Measurements from ENCODE around the gene TRIOBP. TPM values are rescaled to one million over a fixed set of nuclear protein-coding genes. Genes with fewer than 3 reads are reported as not detected.

TRIOBP gene
- total RNA-seq, 2 experiments from 2014 or later, result 42.0 to 55.2 TPM

GRCh38 chr22:37659066-37659896, 37.6 kb upstream of the TRIOBP start:
- CTCF ChIA-PET, result interaction anchor here (1.1 to 41.1 kb wide), 7 partner anchors 12 to 204 kb away, joined by 3 to 1064 read pairs (median 17); partner anchors contain the start of genes GGA1, LGALS1, NOL12 and SH3BP1
- Mint-ChIP-seq H3K4me3 (peak overlapping the region; percentile 85), H3K4me1 (peaks cover 39% of the 10 kb centered on the region), H3K27ac (peak overlapping the region; percentile 73), H3K36me3 (peaks cover 2% of the 10 kb centered on the region), H3K27me3 (no peaks in the 10 kb centered on the region), H3K9me3 (ENCODE audit: low read depth) (no peaks in the 10 kb centered on the region)
- DNase-seq (no peak), ATAC-seq (no peak)

- H3K4me3 Mint-ChIP-seq, result peak overlapping the region; percentile 85
- DNase-seq (no peak), ATAC-seq (no peak)
- H3K27me3 Mint-ChIP-seq, result no peaks in the 10 kb centered on the region
- peaks cover 39% of the 10 kb centered on the region for H3K4me1 Mint-ChIP-seq
- CTCF ChIA-PET, result interaction anchor here (2.9 to 41.1 kb wide), 6 partner anchors 11 to 203 kb away, joined by 13 to 1064 read pairs (median 46); partner anchors contain the start of genes GGA1, LGALS1, NOL12 and SH3BP1
- H3K36me3 Mint-ChIP-seq, result peaks cover 2% of the 10 kb centered on the region
- peak overlapping the region; percentile 73 for H3K27ac Mint-ChIP-seq
- H3K9me3 Mint-ChIP-seq (ENCODE audit: low read depth), result no peaks in the 10 kb centered on the region
Measured at GRCh38 chr22:37659897-37660708, 36.7 kb upstream of the TRIOBP start.

- DNase-seq (no peak), ATAC-seq (no peak)
- CTCF ChIA-PET, result interaction anchor here (1.1 to 41.1 kb wide), 8 partner anchors 11 to 203 kb away, joined by 4 to 1064 read pairs (median 16); partner anchors contain the start of genes GGA1, LGALS1, NOL12 and SH3BP1
- H3K9me3 Mint-ChIP-seq (ENCODE audit: low read depth), result no peaks in the 10 kb centered on the region
- peak overlapping the region; percentile 73 for H3K27ac Mint-ChIP-seq
- H3K27me3 Mint-ChIP-seq, result no peaks in the 10 kb centered on the region
- peak overlapping the region; percentile 85 for H3K4me3 Mint-ChIP-seq
- H3K36me3 Mint-ChIP-seq, result peaks cover 6% of the 10 kb centered on the region
- peaks cover 39% of the 10 kb centered on the region for H3K4me1 Mint-ChIP-seq
Measured at GRCh38 chr22:37660709-37661045, 36.2 kb upstream of the TRIOBP start.

GRCh38 chr22:37661160-37661924, 35.5 kb upstream of the TRIOBP start:
- CTCF ChIA-PET, result interaction anchor here (1.1 to 41.1 kb wide), 7 partner anchors 10 to 202 kb away, joined by 4 to 1064 read pairs (median 14); partner anchors contain the start of genes GGA1, LGALS1, NOL12 and SH3BP1
- peaks cover 39% of the 10 kb centered on the region for H3K4me1 Mint-ChIP-seq
- peak overlapping the region; percentile 51 for H3K27ac Mint-ChIP-seq
- peaks cover 10% of the 10 kb centered on the region for H3K36me3 Mint-ChIP-seq
- no peaks in the 10 kb centered on the region for H3K9me3 Mint-ChIP-seq (ENCODE audit: low read depth)
- no peaks in the 10 kb centered on the region for H3K27me3 Mint-ChIP-seq
- peak; percentile 67 for DNase-seq
- ATAC-seq, result no peak
- peak overlapping the region; percentile 85 for H3K4me3 Mint-ChIP-seq

- Mint-ChIP-seq H3K9me3 (ENCODE audit: low read depth) (no peaks in the 10 kb centered on the region), H3K4me1 (peaks cover 39% of the 10 kb centered on the region), H3K27ac (peak overlapping the region; percentile 2), H3K4me3 (no peak overlapping the region), H3K36me3 (peaks cover 16% of the 10 kb centered on the region), H3K27me3 (no peaks in the 10 kb centered on the region)
- DNase-seq (no peak), ATAC-seq (no peak)
- CTCF ChIA-PET, result interaction anchor here (1.2 to 41.1 kb wide), 6 partner anchors 9 to 201 kb away, joined by 4 to 1064 read pairs (median 44); partner anchors contain the start of genes GGA1, LGALS1, NOL12 and SH3BP1
Measured at GRCh38 chr22:37662039-37662438, 34.8 kb upstream of the TRIOBP start.

GRCh38 chr22:37663521-37664140, 33.2 kb upstream of the TRIOBP start:
- no peaks in the 10 kb centered on the region for H3K9me3 Mint-ChIP-seq (ENCODE audit: low read depth)
- H3K36me3 Mint-ChIP-seq, result peaks cover 16% of the 10 kb centered on the region
- H3K4me3 Mint-ChIP-seq, result no peak overlapping the region
- ATAC-seq (no peak), DNase-seq (no peak)
- no peaks in the 10 kb centered on the region for H3K27me3 Mint-ChIP-seq
- CTCF ChIA-PET, result interaction anchor here (1.1 to 41.1 kb wide), 5 partner anchors 8 to 144 kb away, joined by 3 to 1064 read pairs (median 11); partner anchors contain the start of genes GCAT, LGALS1, NOL12 and SH3BP1
- H3K4me1 Mint-ChIP-seq, result peaks cover 31% of the 10 kb centered on the region
- peak overlapping the region; percentile 24 for H3K27ac Mint-ChIP-seq

- peaks cover 31% of the 10 kb centered on the region for H3K4me1 Mint-ChIP-seq
- peaks cover 16% of the 10 kb centered on the region for H3K36me3 Mint-ChIP-seq
- CTCF ChIA-PET, result interaction anchor here (1.1 to 41.1 kb wide), 4 partner anchors 10 to 143 kb away, joined by 3 to 1064 read pairs (median 98); partner anchors contain the start of genes GCAT, LGALS1, NOL12 and SH3BP1
- no peak overlapping the region for H3K4me3 Mint-ChIP-seq
- DNase-seq (no peak), ATAC-seq (no peak)
- H3K9me3 Mint-ChIP-seq (ENCODE audit: low read depth), result no peaks in the 10 kb centered on the region
- H3K27me3 Mint-ChIP-seq, result no peaks in the 10 kb centered on the region
- H3K27ac Mint-ChIP-seq, result no peak overlapping the region
Measured at GRCh38 chr22:37664249-37665101, 32.4 kb upstream of the TRIOBP start.

- no peak overlapping the region for H3K27ac Mint-ChIP-seq
- H3K9me3 Mint-ChIP-seq (ENCODE audit: low read depth), result no peaks in the 10 kb centered on the region
- H3K36me3 Mint-ChIP-seq, result peaks cover 16% of the 10 kb centered on the region
- H3K27me3 Mint-ChIP-seq, result no peaks in the 10 kb centered on the region
- peaks cover 23% of the 10 kb centered on the region for H3K4me1 Mint-ChIP-seq
- ATAC-seq (no peak), DNase-seq (no peak)
- no peak overlapping the region for H3K4me3 Mint-ChIP-seq
- CTCF ChIA-PET, result interaction anchor here (41.1 kb wide), 1 partner anchor 32 kb away, joined by 1064 read pairs; the partner anchor contains the start of gene SH3BP1
Measured at GRCh38 chr22:37665487-37665886, 31.4 kb upstream of the TRIOBP start.

- CTCF ChIA-PET, result interaction anchor here (0.7 to 41.1 kb wide), 5 partner anchors 12 to 332 kb away, joined by 3 to 1064 read pairs (median 4); partner anchors contain the start of gene SH3BP1
- Mint-ChIP-seq H3K27me3 (no peaks in the 10 kb centered on the region), H3K9me3 (ENCODE audit: low read depth) (no peaks in the 10 kb centered on the region), H3K4me1 (peaks cover 28% of the 10 kb centered on the region), H3K27ac (peak overlapping the region; percentile 36), H3K4me3 (no peak overlapping the region), H3K36me3 (peaks cover 14% of the 10 kb centered on the region)
- ATAC-seq (no peak), DNase-seq (no peak)
Measured at GRCh38 chr22:37669586-37669985, 27.3 kb upstream of the TRIOBP start.

GRCh38 chr22:37672206-37672919, 24.5 kb upstream of the TRIOBP start:
- no peaks in the 10 kb centered on the region for H3K9me3 Mint-ChIP-seq (ENCODE audit: low read depth)
- no peak for ATAC-seq
- no peaks in the 10 kb centered on the region for H3K27me3 Mint-ChIP-seq
- H3K4me3 Mint-ChIP-seq, result no peak overlapping the region
- CTCF ChIA-PET, result interaction anchor here (1.2 to 41.1 kb wide), 5 partner anchors 9 to 66 kb away, joined by 5 to 1064 read pairs (median 13); partner anchors contain the start of genes PDXP and SH3BP1
- H3K4me1 Mint-ChIP-seq, result peaks cover 35% of the 10 kb centered on the region
- peaks cover 5% of the 10 kb centered on the region for H3K36me3 Mint-ChIP-seq
- H3K27ac Mint-ChIP-seq, result peak overlapping the region; percentile 57
- DNase-seq, result no peak

Data from activated CD8-positive, alpha-beta memory T cell treated with anti-CD3 and anti-CD28 coated beads, Interleukin-2, amount 10 ng/mL, durations not matched to agents 7 days and 5 days (primary cell).